Kidney epithelial cell (primary cell): ENCODE data around the gene TBC1D2B. TPM values are rescaled to one million over a fixed set of nuclear protein-coding genes. Genes with fewer than 3 reads are reported as not detected.
"Not testable (repeated sequence)": the region's sequence is repeated elsewhere in the genome, so short reads cannot be mapped to it uniquely, and the experiment has no call there.

ENCODE experiments used
- DNase-seq: peaks from one replicate; pipeline ENCODE4 v3.0.0-alpha.2; 2010; ENCODE audit warnings: low read depth
- H3K27me3 ChIP-seq: 2 replicates; pipeline ENCODE4 v1.6.0; 2011; ENCODE audit warnings: low read length; ENCODE audit not compliant: control insufficient read depth, insufficient read depth
- H3K36me3 ChIP-seq: 2 replicates; pipeline ENCODE4 v1.5.1; 2011; ENCODE audit warnings: low read length; ENCODE audit not compliant: control insufficient read depth, insufficient read depth
- H3K4me3 ChIP-seq: 2 replicates; pipeline ENCODE4 v1.5.1; 2011; ENCODE audit warnings: low read depth, mild to moderate bottlenecking, control low read depth, low read length
- total RNA-seq: library from RNA; depleted of rRNA; stranded (reverse); fragments of >200 nt; gene quantifications from 2 replicates; pipeline ENCODE4 v1.2.3, GENCODE V29; 2015
- TF ChIP-seq, protein P1 (sequence below): IDR thresholded peaks from 2 replicates; pipeline ENCODE4 v1.5.1; 2011; ENCODE audit warnings: mild to moderate bottlenecking, moderate library complexity, low read length, control low read depth, inconsistent platforms; ENCODE audit not compliant: insufficient read depth, poor library complexity, severe bottlenecking

The TBC1D2B gene
- total RNA-seq, 1 donor from 2014 or later = 29.0 TPM

DNA sequence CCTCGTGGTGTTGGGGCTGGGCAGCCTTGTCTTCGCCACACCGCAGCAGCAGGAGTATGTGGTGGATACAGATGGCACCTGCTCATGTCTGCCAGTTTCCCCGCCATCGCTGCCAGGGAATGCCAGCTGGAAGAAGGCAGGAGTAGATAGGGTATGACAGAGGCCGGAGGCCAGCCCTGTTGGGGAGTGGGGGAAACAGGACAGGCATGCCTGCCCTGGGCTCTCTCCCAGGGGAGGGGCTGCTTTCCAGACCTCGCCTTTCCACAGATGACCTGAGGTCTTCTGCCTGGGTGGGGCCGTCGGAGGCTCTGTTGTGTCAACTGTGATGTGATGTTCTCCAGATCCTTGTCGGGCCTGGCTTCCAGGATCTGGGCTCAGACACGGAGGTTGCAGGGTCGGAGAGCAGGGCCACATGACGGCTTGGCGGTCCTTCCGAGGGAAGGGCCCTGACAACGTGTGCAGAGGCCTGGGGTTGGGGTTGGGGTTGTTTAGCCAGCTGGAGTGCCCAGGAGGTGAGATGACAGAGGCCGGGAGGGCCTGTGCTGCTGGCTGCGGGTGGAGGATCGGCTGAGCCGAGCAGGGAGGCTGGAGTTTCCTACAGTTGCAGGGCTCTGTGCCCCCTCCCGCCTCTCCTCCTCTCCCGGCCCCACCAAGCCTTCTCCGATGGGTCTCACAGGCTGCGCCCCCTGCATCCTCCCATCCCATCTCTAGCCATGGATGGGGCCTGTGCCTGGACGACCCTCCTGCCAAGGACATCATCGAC lies 102.0 kb downstream of the TBC1D2B start:
- no peaks in the 10 kb centered on the region for H3K36me3 ChIP-seq
- no peak for DNase-seq
- H3K4me3 ChIP-seq = no peak overlapping the region
- no peaks in the 10 kb centered on the region for H3K27me3 ChIP-seq
- TF ChIP-seq, protein P1, sequence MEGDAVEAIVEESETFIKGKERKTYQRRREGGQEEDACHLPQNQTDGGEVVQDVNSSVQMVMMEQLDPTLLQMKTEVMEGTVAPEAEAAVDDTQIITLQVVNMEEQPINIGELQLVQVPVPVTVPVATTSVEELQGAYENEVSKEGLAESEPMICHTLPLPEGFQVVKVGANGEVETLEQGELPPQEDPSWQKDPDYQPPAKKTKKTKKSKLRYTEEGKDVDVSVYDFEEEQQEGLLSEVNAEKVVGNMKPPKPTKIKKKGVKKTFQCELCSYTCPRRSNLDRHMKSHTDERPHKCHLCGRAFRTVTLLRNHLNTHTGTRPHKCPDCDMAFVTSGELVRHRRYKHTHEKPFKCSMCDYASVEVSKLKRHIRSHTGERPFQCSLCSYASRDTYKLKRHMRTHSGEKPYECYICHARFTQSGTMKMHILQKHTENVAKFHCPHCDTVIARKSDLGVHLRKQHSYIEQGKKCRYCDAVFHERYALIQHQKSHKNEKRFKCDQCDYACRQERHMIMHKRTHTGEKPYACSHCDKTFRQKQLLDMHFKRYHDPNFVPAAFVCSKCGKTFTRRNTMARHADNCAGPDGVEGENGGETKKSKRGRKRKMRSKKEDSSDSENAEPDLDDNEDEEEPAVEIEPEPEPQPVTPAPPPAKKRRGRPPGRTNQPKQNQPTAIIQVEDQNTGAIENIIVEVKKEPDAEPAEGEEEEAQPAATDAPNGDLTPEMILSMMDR = no peak

- no peaks in the 10 kb centered on the region for H3K36me3 ChIP-seq
- DNase-seq = no peak
- no peak overlapping the region for H3K4me3 ChIP-seq
- TF ChIP-seq, protein P1 = no peak
- H3K27me3 ChIP-seq = no peaks in the 10 kb centered on the region
These were observed 102.8 kb downstream of the TBC1D2B start for GRCh38 chr15:77974416-77975331.

DNA sequence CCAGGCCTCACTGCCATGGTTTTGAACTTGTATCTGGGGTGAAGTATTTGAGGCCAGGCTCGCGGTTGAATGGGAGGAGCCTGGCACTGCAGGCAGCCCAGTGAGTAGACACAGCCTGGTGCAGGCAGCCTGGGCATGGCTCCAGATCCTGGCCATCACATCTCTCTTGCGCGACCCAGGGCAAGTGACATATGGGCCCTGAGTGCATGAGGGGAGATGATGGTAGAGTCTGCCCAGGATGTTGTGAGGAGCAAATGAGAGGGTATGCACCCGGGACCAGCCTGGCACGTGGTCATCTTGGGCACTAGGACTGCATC lies 103.5 kb downstream of the TBC1D2B start:
- DNase-seq = no peak
- Histone ChIP-seq H3K36me3 (no peaks in the 10 kb centered on the region), H3K4me3 (no peak overlapping the region), H3K27me3 (no peaks in the 10 kb centered on the region)
- TF ChIP-seq, protein P1 = no peak

GRCh38 chr15:77973273-77974097 lies 104.0 kb downstream of the TBC1D2B start:
- not testable (repeated sequence) for H3K4me3 ChIP-seq, DNase-seq, H3K36me3 ChIP-seq, H3K27me3 ChIP-seq

- H3K4me3 ChIP-seq, H3K27me3 ChIP-seq, DNase-seq, H3K36me3 ChIP-seq: not testable (repeated sequence)
These were observed 104.8 kb downstream of the TBC1D2B start for GRCh38 chr15:77972706-77973105.

DNA sequence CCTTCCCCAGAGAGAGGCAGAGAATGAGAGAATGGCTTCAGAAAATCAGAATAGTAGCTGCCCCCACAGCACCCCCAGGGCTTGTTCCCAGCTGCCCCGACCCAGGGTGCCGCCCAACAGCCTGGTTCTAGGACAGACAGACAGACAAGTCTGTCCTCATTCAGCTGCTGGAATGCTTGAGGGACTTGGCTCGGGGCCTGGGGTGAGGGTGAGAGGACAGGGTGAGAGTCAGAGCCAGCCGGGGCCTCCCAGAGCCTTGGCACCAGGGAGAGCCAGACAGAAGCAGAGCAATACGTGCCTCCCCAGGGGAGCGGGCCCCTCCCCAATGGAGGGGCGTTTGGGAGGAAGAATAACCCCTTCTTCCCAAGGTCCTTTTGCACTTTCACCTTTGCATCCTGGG lies 105.6 kb downstream of the TBC1D2B start:
- DNase-seq, H3K4me3 ChIP-seq, H3K36me3 ChIP-seq, H3K27me3 ChIP-seq: not testable (repeated sequence)

- DNase-seq, H3K36me3 ChIP-seq, H3K27me3 ChIP-seq, H3K4me3 ChIP-seq: not testable (repeated sequence)
These were observed 106.6 kb downstream of the TBC1D2B start for GRCh38 chr15:77970813-77971360.
